Sigmoid colon (tissue), 7 donors: ENCODE measurements around the gene BANP. TPM values are rescaled to one million over a fixed set of nuclear protein-coding genes. Genes with fewer than 3 reads are reported as not detected.

Experiments
- DNase-seq: peaks from one replicate; pipeline ENCODE4 v3.0.0-alpha.2; 2019
- H3K27ac ChIP-seq, 4 donors: fragments of 200-600 bp; sonication (generic); one replicate each; pipeline ENCODE4 v1.5.1; 2016 to 2019; ENCODE audit warnings: mild to moderate bottlenecking in 1 of 4
- H3K27me3 ChIP-seq, 3 donors: fragments of 200-600 bp; sonication (generic); one replicate each; pipeline ENCODE4 v1.5.1; 2019; ENCODE audit warnings: mild to moderate bottlenecking in 1 of 3
- H3K36me3 ChIP-seq, 4 donors: fragments of 200-600 bp; sonication (generic); one replicate each; pipeline ENCODE4 v1.5.1; 2016 to 2019
- H3K4me1 ChIP-seq, 4 donors: fragments of 200-600 bp; sonication (generic); one replicate each; pipeline ENCODE4 v1.5.1; 2017 to 2019
- H3K4me3 ChIP-seq, 4 donors: fragments of 200-600 bp; sonication (generic); one replicate each; pipeline ENCODE4 v1.5.1; 2017 to 2019; ENCODE audit warnings: mild to moderate bottlenecking in 2 of 4, moderate library complexity in 1 of 4
- H3K9me3 ChIP-seq, 4 donors: fragments of 200-600 bp in 3 of 4; sonication (generic) in 3 of 4; one replicate each; pipeline versions ENCODE4 v1.5.1 to v1.6.1; 2013 to 2019
- EP300 ChIP-seq, 4 donors: sonication (generic); formaldehyde crosslinking; IDR thresholded peaks; one replicate each; pipeline ENCODE4 v1.6.1; 2017; ENCODE audit warnings: antibody characterized with exemption in 4 of 4
- POLR2A ChIP-seq, 2 donors: fragments of 450-650 bp; IDR thresholded peaks; one replicate each; pipeline ENCODE4 v1.6.1; 2016; ENCODE audit warnings: antibody characterized with exemption in 2 of 2, mild to moderate bottlenecking in 2 of 2, moderate library complexity in 2 of 2
- POLR2AphosphoS5 ChIP-seq, 4 donors: sonication (generic); formaldehyde crosslinking; IDR thresholded peaks; one replicate each; pipeline ENCODE4 v1.6.1; 2017; ENCODE audit warnings: antibody characterized with exemption in 4 of 4
- WGBS, 2 donors: extraction: QIAGEN DNeasy Blood & Tissue Kit; methylation state at CpG; one replicate each; pipeline ENCODE4 v1.1.7; 2013; 5-methylcytosine and 5-hydroxymethylcytosine counted together
- intact Hi-C: fragments of 100-400 bp; cut with DNase I; formaldehyde crosslinking; loops from one replicate; pipeline ENCODE4 v1.15.1; 2023
- polyA plus RNA-seq, 3 donors: library from polyadenylated mRNA; stranded (reverse); fragments of 200-250 nt; gene quantifications; one replicate each; pipeline ENCODE4 v1.2.3, GENCODE V29; 2013
- total RNA-seq, 4 donors: library from RNA; depleted of rRNA; stranded (reverse); fragments of >200 nt; gene quantifications; one replicate each; pipeline ENCODE4 v1.1.0, GENCODE V29; 2016
- TF ChIP-seq, protein P1 (sequence below), 4 experiments: fragments of 450-650 bp in 3 of 4; fragments of 200-600 bp in 1 of 4; IDR thresholded peaks; one replicate each; pipeline ENCODE4 v1.5.1; 2016 to 2019; ENCODE audit warnings: antibody characterized with exemption in 4 of 4, mild to moderate bottlenecking in 3 of 4, moderate library complexity in 2 of 4
- donor health status: healthy with polysubstance abuse.
- donor health status: Bipolar disorder and iron deficiency.
- donor health status: healthy.

The BANP gene
- total and polyA plus RNA-seq, 7 donors = 8.4 to 31.0 (median 17.4) TPM

DNA sequence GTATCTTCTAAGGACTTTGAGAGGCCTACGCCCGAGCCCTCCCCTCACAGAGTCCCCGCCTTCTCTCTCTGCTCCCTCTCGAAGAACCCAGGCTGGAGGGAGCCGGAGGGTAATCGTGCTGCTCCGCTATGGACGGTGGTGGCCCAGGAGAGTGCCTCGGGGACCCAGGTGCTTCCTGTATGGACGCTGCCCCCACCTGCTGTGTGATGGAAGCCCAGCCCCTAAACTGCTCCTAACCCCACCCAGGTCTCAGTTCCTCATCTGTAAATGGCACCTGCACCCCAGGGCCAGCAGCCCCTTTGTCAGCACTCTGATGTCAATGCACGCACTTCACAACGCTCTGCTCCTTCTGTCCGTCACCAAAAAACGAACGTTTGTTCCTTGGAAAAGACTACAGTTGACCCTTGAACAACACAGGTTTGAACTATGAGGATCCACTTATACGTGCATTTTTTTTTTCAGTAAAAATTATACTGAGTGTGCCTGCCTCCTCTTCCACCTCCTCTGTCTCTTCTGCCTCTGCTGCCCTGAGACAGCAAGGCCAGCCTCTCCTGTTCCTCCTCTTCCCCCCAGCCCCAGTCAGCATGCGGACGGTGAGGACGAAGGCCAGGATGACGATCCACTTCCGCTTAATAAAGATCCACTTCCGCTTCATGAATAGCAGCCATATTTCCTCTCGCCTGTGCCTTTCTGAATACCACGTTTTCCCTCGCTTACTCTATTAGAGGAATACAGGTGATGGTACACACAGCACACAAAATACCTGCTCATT, 118.3 kb downstream of the BANP start:
- intact Hi-C loops = no loop called here
- WGBS, 2 donors = 69 to 90% methylated on average over 25 of the region's 25 CpGs
- Histone ChIP-seq H3K27me3 (no peaks in the 10 kb centered on the region), H3K4me3 (no peak overlapping the region), H3K4me1 (no peaks in the 10 kb centered on the region), H3K36me3 (peaks cover 0 to 42% (median 19%) of the 10 kb centered on the region in 4 donors), H3K9me3 (no peaks in the 10 kb centered on the region), H3K27ac (no peak overlapping the region)
- TF ChIP-seq, protein P1, sequence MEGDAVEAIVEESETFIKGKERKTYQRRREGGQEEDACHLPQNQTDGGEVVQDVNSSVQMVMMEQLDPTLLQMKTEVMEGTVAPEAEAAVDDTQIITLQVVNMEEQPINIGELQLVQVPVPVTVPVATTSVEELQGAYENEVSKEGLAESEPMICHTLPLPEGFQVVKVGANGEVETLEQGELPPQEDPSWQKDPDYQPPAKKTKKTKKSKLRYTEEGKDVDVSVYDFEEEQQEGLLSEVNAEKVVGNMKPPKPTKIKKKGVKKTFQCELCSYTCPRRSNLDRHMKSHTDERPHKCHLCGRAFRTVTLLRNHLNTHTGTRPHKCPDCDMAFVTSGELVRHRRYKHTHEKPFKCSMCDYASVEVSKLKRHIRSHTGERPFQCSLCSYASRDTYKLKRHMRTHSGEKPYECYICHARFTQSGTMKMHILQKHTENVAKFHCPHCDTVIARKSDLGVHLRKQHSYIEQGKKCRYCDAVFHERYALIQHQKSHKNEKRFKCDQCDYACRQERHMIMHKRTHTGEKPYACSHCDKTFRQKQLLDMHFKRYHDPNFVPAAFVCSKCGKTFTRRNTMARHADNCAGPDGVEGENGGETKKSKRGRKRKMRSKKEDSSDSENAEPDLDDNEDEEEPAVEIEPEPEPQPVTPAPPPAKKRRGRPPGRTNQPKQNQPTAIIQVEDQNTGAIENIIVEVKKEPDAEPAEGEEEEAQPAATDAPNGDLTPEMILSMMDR (IDR thresholded peaks at IDR 0.05) = no peak
- TF ChIP-seq POLR2AphosphoS5 (IDR thresholded peaks at IDR 0.05) = no peak
- no peak for TF ChIP-seq POLR2A (IDR thresholded peaks at IDR 0.05)
- no peak for TF ChIP-seq EP300 (IDR thresholded peaks at IDR 0.05)
- DNase-seq = peak; percentile 28

DNA sequence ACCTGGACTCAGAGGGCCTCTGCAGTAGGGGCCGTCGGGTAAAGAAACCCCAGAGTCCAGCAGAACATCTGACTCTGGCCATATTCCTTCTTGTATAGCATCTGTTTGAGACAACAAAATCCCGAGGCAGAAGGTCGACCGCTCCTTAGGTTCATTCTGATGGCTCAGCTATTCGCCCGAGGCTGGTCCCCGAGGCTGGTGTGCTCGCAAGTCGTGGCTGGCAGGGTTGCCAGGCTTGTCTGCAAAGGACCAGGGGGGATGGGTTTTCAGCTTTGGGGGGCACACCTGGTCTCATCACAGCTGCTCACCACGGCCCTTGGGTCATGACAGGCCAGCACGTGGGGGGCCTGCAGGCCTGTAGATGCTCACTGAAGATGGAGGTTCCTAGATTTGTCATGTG, 119.1 kb downstream of the BANP start:
- TF ChIP-seq, protein P1 (IDR thresholded peaks at IDR 0.05) = no peak
- TF ChIP-seq POLR2A (IDR thresholded peaks at IDR 0.05) = no peak
- TF ChIP-seq EP300 (IDR thresholded peaks at IDR 0.05) = no peak
- no peak for TF ChIP-seq POLR2AphosphoS5 (IDR thresholded peaks at IDR 0.05)
- WGBS, 2 donors = 76 to 92% methylated on average over 12 of the region's 12 CpGs
- Histone ChIP-seq H3K4me1 (no peaks in the 10 kb centered on the region), H3K36me3 (peaks cover 0 to 42% (median 19%) of the 10 kb centered on the region in 4 donors), H3K9me3 (no peaks in the 10 kb centered on the region), H3K27me3 (no peaks in the 10 kb centered on the region), H3K4me3 (no peak overlapping the region), H3K27ac (no peak overlapping the region)
- intact Hi-C loops = no loop called here
- DNase-seq = peak; percentile 41

DNA sequence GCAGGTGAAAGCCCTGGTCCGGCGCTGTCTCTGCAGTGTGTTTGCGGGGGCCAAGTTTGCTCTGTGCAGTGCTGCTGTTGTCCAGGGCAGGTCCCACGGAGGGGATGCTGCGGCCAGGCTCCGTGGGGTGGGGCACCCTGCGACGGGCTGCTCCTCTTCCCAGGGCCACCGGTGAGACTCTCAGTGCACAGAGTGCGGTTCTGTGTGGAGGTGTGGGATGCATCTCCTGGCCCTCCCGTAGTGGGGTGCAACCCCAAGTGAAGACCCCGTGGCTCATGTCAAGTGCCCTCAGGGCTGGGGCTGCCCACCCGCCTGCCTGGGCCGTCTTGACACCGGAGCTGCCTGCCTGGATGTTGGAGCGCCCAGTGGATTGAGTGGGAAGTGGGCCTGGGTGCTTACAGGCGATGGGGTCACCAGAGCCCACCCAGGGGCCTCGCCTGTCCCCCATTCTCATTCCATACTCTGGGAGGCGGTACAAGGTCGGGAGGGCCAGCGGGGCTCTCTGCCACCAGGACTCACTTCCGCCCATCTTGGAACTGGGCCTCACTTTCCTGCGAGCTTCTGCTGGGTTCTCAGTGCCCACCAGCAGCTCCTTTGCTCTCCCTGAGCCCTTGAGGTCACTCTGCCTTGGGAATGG, 119.9 kb downstream of the BANP start:
- Histone ChIP-seq H3K9me3 (no peaks in the 10 kb centered on the region), H3K36me3 (peaks cover 0 to 43% (median 19%) of the 10 kb centered on the region in 4 donors), H3K4me3 (no peak overlapping the region), H3K27ac (no peak overlapping the region), H3K4me1 (no peaks in the 10 kb centered on the region), H3K27me3 (no peaks in the 10 kb centered on the region)
- no peak for TF ChIP-seq POLR2A (IDR thresholded peaks at IDR 0.05)
- TF ChIP-seq, protein P1 (IDR thresholded peaks at IDR 0.05) = no peak
- no peak for TF ChIP-seq POLR2AphosphoS5 (IDR thresholded peaks at IDR 0.05)
- TF ChIP-seq EP300 (IDR thresholded peaks at IDR 0.05) = no peak
- intact Hi-C loops = no loop called here
- WGBS, 2 donors = 95 to 97% methylated on average over 23 of the region's 23 CpGs
- DNase-seq = peak; percentile 47

DNA sequence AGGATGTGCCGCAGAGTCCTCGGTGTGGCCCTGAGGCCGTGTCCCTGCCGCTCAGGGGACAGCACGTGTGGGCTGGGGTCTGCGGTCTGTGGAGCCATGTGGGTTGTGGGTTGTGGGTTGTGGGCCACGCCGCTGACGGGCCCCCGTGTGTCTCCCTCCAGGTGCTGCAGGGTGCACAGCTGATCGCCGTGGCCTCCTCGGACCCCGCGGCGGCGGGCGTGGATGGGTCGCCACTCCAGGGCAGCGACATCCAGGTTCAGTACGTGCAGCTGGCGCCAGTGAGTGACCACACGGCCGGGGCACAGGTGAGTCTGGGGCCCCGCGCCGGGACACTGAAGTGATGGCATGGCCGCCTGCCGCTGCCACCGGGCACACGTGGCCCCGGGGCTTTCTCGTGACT, 120.7 kb downstream of the BANP start:
- intact Hi-C loops = no loop called here
- Histone ChIP-seq H3K9me3 (no peaks in the 10 kb centered on the region), H3K27me3 (no peaks in the 10 kb centered on the region), H3K27ac (no peak overlapping the region), H3K4me1 (no peaks in the 10 kb centered on the region), H3K4me3 (no peak overlapping the region), H3K36me3 (peaks cover 0 to 51% (median 19%) of the 10 kb centered on the region in 4 donors)
- TF ChIP-seq, protein P1 (IDR thresholded peaks at IDR 0.05) = no peak
- TF ChIP-seq POLR2AphosphoS5 (IDR thresholded peaks at IDR 0.05) (no peak), EP300 (IDR thresholded peaks at IDR 0.05) (no peak), POLR2A (IDR thresholded peaks at IDR 0.05) (no peak)
- WGBS, 2 donors = 93 to 95% methylated on average over 33 of the region's 33 CpGs
- peak; percentile 56 for DNase-seq
